GM23338 (cell line): ENCODE measurements around the gene FHAD1. TPM values are rescaled to one million over a fixed set of nuclear protein-coding genes. Genes with fewer than 3 reads are reported as not detected.

ENCODE experiments used
- ATAC-seq: fragments of 200-7000 bp; cut with Tn5 transposase; 3 replicates; pipeline ENCODE4 v1.9.1; 2020
- DNase-seq: peaks from one replicate; pipeline ENCODE4 v3.0.0-alpha.2; 2015; ENCODE audit warnings: low spot score
- H2AFZ ChIP-seq: fragments of 200-600 bp; sonication (generic); 2 replicates; pipeline ENCODE4 v1.8.0; 2016; ENCODE audit warnings: antibody characterized with exemption, mild to moderate bottlenecking, moderate library complexity
- H3F3A ChIP-seq: fragments of 200-600 bp; sonication (generic); replicated peaks from 2 replicates; pipeline ENCODE4 v1.8.0; 2017; ENCODE audit warnings: antibody characterized with exemption, mixed run types, low read depth
- H3K27ac ChIP-seq: fragments of 200-600 bp; sonication (generic); 2 replicates; pipeline ENCODE4 v1.6.1; 2016; ENCODE audit warnings: low read depth
- H3K27me3 ChIP-seq: fragments of 200-600 bp; sonication (generic); 2 replicates; pipeline ENCODE4 v1.8.0; 2016; ENCODE audit warnings: mild to moderate bottlenecking, mixed run types, moderate library complexity; ENCODE audit not compliant: insufficient read depth
- H3K36me3 ChIP-seq: fragments of 200-600 bp; sonication (generic); 2 replicates; pipeline ENCODE4 v1.8.0; 2016; ENCODE audit warnings: mild to moderate bottlenecking; ENCODE audit not compliant: insufficient read depth
- H3K4me1 ChIP-seq: fragments of 200-600 bp; sonication (generic); 2 replicates; pipeline ENCODE4 v1.8.0; 2016; ENCODE audit warnings: mild to moderate bottlenecking, moderate library complexity; ENCODE audit not compliant: insufficient read depth
- H3K4me2 ChIP-seq: fragments of 200-600 bp; sonication (generic); 2 replicates; pipeline ENCODE4 v1.7.1; 2017; ENCODE audit warnings: mixed run types
- H3K4me3 ChIP-seq: fragments of 200-600 bp; sonication (generic); 2 replicates; pipeline ENCODE4 v1.6.1; 2016; ENCODE audit warnings: mixed run types
- H3K79me2 ChIP-seq: fragments of 200-600 bp; sonication (generic); replicated peaks from 2 replicates; pipeline ENCODE4 v1.8.0; 2017; ENCODE audit warnings: mild to moderate bottlenecking; ENCODE audit not compliant: insufficient read depth
- H3K9me2 ChIP-seq: fragments of 200-600 bp; sonication (generic); 2 replicates; pipeline ENCODE4 v1.8.0; 2017; ENCODE audit not compliant: insufficient read depth
- H4K20me1 ChIP-seq: fragments of 200-600 bp; sonication (generic); replicated peaks from 2 replicates; pipeline ENCODE4 v1.8.0; 2017; ENCODE audit warnings: mild to moderate bottlenecking; ENCODE audit not compliant: insufficient read depth
- H3K27ac Mint-ChIP-seq: 2 replicates; pipeline ENCODE4 v1.8.0; 2020; ENCODE audit warnings: inconsistent platforms, mild to moderate bottlenecking, moderate library complexity, mixed read lengths
- H3K27me3 Mint-ChIP-seq: 3 replicates; pipeline ENCODE4 v1.8.0; 2022; ENCODE audit warnings: low read depth, mild to moderate bottlenecking, moderate library complexity, mixed read lengths, inconsistent platforms; ENCODE audit not compliant: insufficient read depth, poor library complexity
- H3K36me3 Mint-ChIP-seq: 3 replicates; pipeline ENCODE4 v1.8.0; 2021; ENCODE audit warnings: low read depth, mild to moderate bottlenecking, inconsistent platforms, moderate library complexity, mixed read lengths
- H3K4me1 Mint-ChIP-seq: 3 replicates; pipeline ENCODE4 v1.8.0; 2020; ENCODE audit warnings: mild to moderate bottlenecking, inconsistent platforms, mixed read lengths
- H3K4me3 Mint-ChIP-seq: 3 replicates; pipeline ENCODE4 v1.8.0; 2021; ENCODE audit warnings: moderate library complexity, mild to moderate bottlenecking, inconsistent platforms, mixed read lengths
- H3K9me3 Mint-ChIP-seq: 3 replicates; pipeline ENCODE4 v1.8.0; 2020; ENCODE audit warnings: moderate library complexity, mild to moderate bottlenecking, inconsistent platforms, mixed read lengths
- CREB1 ChIP-seq: fragments of 250-450 bp; sonication (Bioruptor Pico); IDR thresholded peaks from 2 replicates; pipeline ENCODE4 v1.5.0; 2020; ENCODE audit warnings: low read depth, mild to moderate bottlenecking, moderate library complexity
- CTCF ChIP-seq, 2 experiments: fragments of 200-600 bp in 1 of 2; sonication (generic) in 1 of 2; conservative IDR thresholded peaks; 2 replicates each; pipeline versions ENCODE4 v1.5.1 to v1.6.1; 2016 to 2017; ENCODE audit warnings: antibody characterized with exemption in 2 of 2, low read depth in 2 of 2, mild to moderate bottlenecking in 2 of 2, moderate library complexity in 1 of 2
- ETS1 ChIP-seq: IDR thresholded peaks from 2 replicates; pipeline ENCODE4 v1.6.1; 2016; ENCODE audit warnings: antibody characterized with exemption
- EZH2 ChIP-seq: fragments of 200-600 bp; sonication (generic); IDR thresholded peaks from one replicate; pipeline ENCODE4 v1.8.0; 2017; ENCODE audit warnings: antibody characterized with exemption, mild to moderate bottlenecking, low read depth; ENCODE audit not compliant: unreplicated experiment
- EZH2phosphoT487 ChIP-seq: fragments of 200-600 bp; sonication (generic); IDR thresholded peaks from one replicate; pipeline ENCODE4 v1.8.1; 2018; ENCODE audit warnings: antibody characterized with exemption; ENCODE audit not compliant: unreplicated experiment
- JUNB ChIP-seq: IDR thresholded peaks from one replicate; pipeline ENCODE4 v1.6.1; 2016; ENCODE audit warnings: antibody characterized with exemption; ENCODE audit not compliant: unreplicated experiment
- NANOG ChIP-seq: IDR thresholded peaks from 2 replicates; pipeline ENCODE4 v1.6.1; 2016; ENCODE audit warnings: antibody characterized with exemption, borderline replicate concordance
- POLR2AphosphoS5 ChIP-seq: IDR thresholded peaks from 2 replicates; pipeline ENCODE4 v1.6.1; 2016; ENCODE audit warnings: antibody characterized with exemption, low read depth
- REST ChIP-seq: IDR thresholded peaks from one replicate; pipeline ENCODE4 v1.6.1; 2018; ENCODE audit warnings: antibody characterized with exemption; ENCODE audit not compliant: unreplicated experiment
- STAT1 ChIP-seq: IDR thresholded peaks from one replicate; pipeline ENCODE4 v1.6.1; 2016; ENCODE audit warnings: antibody characterized with exemption; ENCODE audit not compliant: unreplicated experiment
- ZNF114 ChIP-seq: fragments of 250-450 bp; sonication (Bioruptor Pico); IDR thresholded peaks from 2 replicates; pipeline ENCODE4 v1.5.0; 2020; ENCODE audit warnings: mild to moderate bottlenecking, moderate library complexity
- ZNF331 ChIP-seq: fragments of 250-450 bp; sonication (Bioruptor Pico); IDR thresholded peaks from 2 replicates; pipeline ENCODE4 v1.5.0; 2020; ENCODE audit warnings: low read depth, mild to moderate bottlenecking, moderate library complexity
- ZNF462 ChIP-seq: fragments of 250-450 bp; sonication (Bioruptor Pico); IDR thresholded peaks from 2 replicates; pipeline ENCODE4 v1.5.0; 2020; ENCODE audit warnings: mild to moderate bottlenecking, moderate library complexity
- polyA plus RNA-seq: library from polyadenylated mRNA; unstranded; fragments of >200 nt; fragmentation: Nextera tagmentation; extraction: Ambion mirVana; gene quantifications from 2 replicates; pipeline ENCODE4 v1.2.1, GENCODE V29; 2016
- total RNA-seq: library from RNA; depleted of rRNA; stranded (reverse); fragments of >200 nt; shearing (Covaris generic); gene quantifications from 2 replicates; pipeline ENCODE4 v1.2.3, GENCODE V29; 2014

The FHAD1 gene
- total and polyA plus RNA-seq, 2 experiments from 2014 or later: 1.8 to 3.3 TPM

- Histone ChIP-seq H3K4me3 (no peak overlapping the region), H3K4me2 (no peak overlapping the region), H3K79me2 (no peaks in the 10 kb centered on the region), H3F3A (no peaks in the 10 kb centered on the region), H3K27me3 (no peaks in the 10 kb centered on the region), H3K36me3 (no peaks in the 10 kb centered on the region), H2AFZ (no peak overlapping the region), H4K20me1 (no peaks in the 10 kb centered on the region), H3K9me2 (no peaks in the 10 kb centered on the region), H3K4me1 (no peaks in the 10 kb centered on the region), H3K27ac (no peak overlapping the region)
- no peak overlapping the region for H3K4me3 Mint-ChIP-seq
- peaks cover 8% of the 10 kb centered on the region; the same call in 2 of the 3 replicates for H3K9me3 Mint-ChIP-seq
- DNase-seq (no peak), ATAC-seq (no peak)
- peaks cover 5% of the 10 kb centered on the region for H3K36me3 Mint-ChIP-seq
- TF ChIP-seq JUNB (no peak), STAT1 (no peak), EZH2phosphoT487 (no peak), ZNF462 (CRISPR knock-in tag) (no peak), POLR2AphosphoS5 (no peak), EZH2 (no peak), ETS1 (no peak), CTCF (conservative IDR thresholded peaks at IDR 0.05; ENCODE audit: low read depth in 2 of 2) (no peak), ZNF114 (CRISPR knock-in tag) (no peak), NANOG (no peak), ZNF331 (CRISPR knock-in tag) (no peak), REST (no peak), CREB1 (CRISPR knock-in tag) (no peak)
- H3K27me3 Mint-ChIP-seq: peaks cover 13% of the 10 kb centered on the region
- H3K4me1 Mint-ChIP-seq: peaks cover 7% of the 10 kb centered on the region; the same call in 1 of the 3 replicates
- H3K27ac Mint-ChIP-seq: no peak overlapping the region
Measured at GRCh38 chr1:15423355-15424077, 176.5 kb downstream of the FHAD1 start.
